HG02970 (cell line): ENCODE data around the gene EXOC3L1.

Experiments
- ATAC-seq: cut with Tn5 transposase; IDR thresholded peaks from one replicate; pipeline ENCODE4 v1.9.1; 2021; ENCODE audit warnings: mild to moderate bottlenecking, moderate library complexity, moderate number of reproducible peaks; ENCODE audit not compliant: unreplicated experiment, low FRiP score

EXOC3L1 gene

GRCh38 chr16:67190041-67190440 lies at the start of gene EXOC3L1:
Gene EXOC3L1 (minus strand): TSS chr16:67190136. CDS start chr16:67189676, 460 bp downstream.
- no peak for ATAC-seq

GRCh38 chr16:67238806-67239470 lies 49.0 kb upstream of the EXOC3L1 start:
- no peak for ATAC-seq

GRCh38 chr16:67238278-67238575 lies 48.3 kb upstream of the EXOC3L1 start:
- ATAC-seq = no peak

GRCh38 chr16:67237396-67238277 lies 47.7 kb upstream of the EXOC3L1 start:
- ATAC-seq = no peak

GRCh38 chr16:67236563-67237395 lies 46.8 kb upstream of the EXOC3L1 start:
- no peak for ATAC-seq

- ATAC-seq = no peak
These were observed 46.1 kb upstream of the EXOC3L1 start for GRCh38 chr16:67235816-67236562.

GRCh38 chr16:67234180-67234597 lies 44.3 kb upstream of the EXOC3L1 start:
- ATAC-seq = no peak

- no peak for ATAC-seq
These were observed 43.7 kb upstream of the EXOC3L1 start for GRCh38 chr16:67233596-67233995.

- ATAC-seq = no peak
These were observed 41.1 kb upstream of the EXOC3L1 start for GRCh38 chr16:67230809-67231660.

- ATAC-seq = no peak
These were observed 40.2 kb upstream of the EXOC3L1 start for GRCh38 chr16:67229906-67230808.

GRCh38 chr16:67228905-67229304 lies 39.0 kb upstream of the EXOC3L1 start:
- no peak for ATAC-seq

- no peak for ATAC-seq
These were observed 38.3 kb upstream of the EXOC3L1 start for GRCh38 chr16:67228034-67228785.

GRCh38 chr16:67227567-67227921 lies 37.6 kb upstream of the EXOC3L1 start:
- ATAC-seq = no peak

GRCh38 chr16:67226804-67227566 lies 37.0 kb upstream of the EXOC3L1 start, which contains the start of gene TMEM208:
Gene TMEM208 (plus strand): TSS chr16:67227130. CDS start chr16:67227219, 89 bp downstream.
- ATAC-seq = peak; percentile 86

GRCh38 chr16:67226295-67226803 lies 36.4 kb upstream of the EXOC3L1 start:
- ATAC-seq = no peak

GRCh38 chr16:67223992-67224391 lies 34.1 kb upstream of the EXOC3L1 start:
- no peak for ATAC-seq
